GM18907 (cell line): Measurements from ENCODE around the gene CAST.
"Not testable (repeated sequence)": the region's sequence is repeated elsewhere in the genome, so short reads cannot be mapped to it uniquely, and the experiment has no call there.

ENCODE experiments used
- ATAC-seq: cut with Tn5 transposase; IDR thresholded peaks from one replicate; pipeline ENCODE4 v1.9.1; 2021; ENCODE audit warnings: mild to moderate bottlenecking, moderate library complexity; ENCODE audit not compliant: unreplicated experiment

CAST gene

GRCh38 chr5:96661855-96662724 lies at the start of gene CAST:
CAST (plus strand) TSS chr5:96662376; CDS start chr5:96662423, 47 bp downstream.
- ATAC-seq: peak; percentile 68

GRCh38 chr5:96614110-96614691 lies 48.0 kb upstream of the CAST start:
- no peak for ATAC-seq

GRCh38 chr5:96615223-96615622 lies 47.0 kb upstream of the CAST start:
- ATAC-seq: no peak

GRCh38 chr5:96616801-96617200 lies 45.4 kb upstream of the CAST start:
- no peak for ATAC-seq

GRCh38 chr5:96618311-96619016 lies 43.7 kb upstream of the CAST start:
- ATAC-seq: not testable (repeated sequence)

- ATAC-seq: no peak
Measured at GRCh38 chr5:96619946-96620345, 42.2 kb upstream of the CAST start.

- ATAC-seq: no peak
Measured at GRCh38 chr5:96624596-96624995, 37.6 kb upstream of the CAST start.

- ATAC-seq: no peak
Measured at GRCh38 chr5:96625365-96625764, 36.8 kb upstream of the CAST start.

- ATAC-seq: no peak
Measured at GRCh38 chr5:96626956-96627355, 35.2 kb upstream of the CAST start.

- no peak for ATAC-seq
Measured at GRCh38 chr5:96627792-96628398, 34.3 kb upstream of the CAST start.

- ATAC-seq: no peak
Measured at GRCh38 chr5:96628406-96628805, 33.8 kb upstream of the CAST start.

GRCh38 chr5:96629774-96630173 lies 32.4 kb upstream of the CAST start:
- ATAC-seq: no peak

GRCh38 chr5:96633820-96634219 lies 28.4 kb upstream of the CAST start:
- ATAC-seq: no peak

- ATAC-seq: no peak
Measured at GRCh38 chr5:96634881-96635280, 27.3 kb upstream of the CAST start.

- ATAC-seq: no peak
Measured at GRCh38 chr5:96636046-96636445, 26.1 kb upstream of the CAST start.

- ATAC-seq: no peak
Measured at GRCh38 chr5:96636594-96636993, 25.6 kb upstream of the CAST start.

- no peak for ATAC-seq
Measured at GRCh38 chr5:96637196-96637595, 25.0 kb upstream of the CAST start.

GRCh38 chr5:96638561-96638960 lies 23.6 kb upstream of the CAST start:
- ATAC-seq: no peak

- no peak for ATAC-seq
Measured at GRCh38 chr5:96640696-96641095, 21.5 kb upstream of the CAST start.

GRCh38 chr5:96641368-96642280 lies 20.6 kb upstream of the CAST start:
- ATAC-seq: no peak
